Mucosa of stomach (tissue), 1 donor: ENCODE data around the gene DIAPH2.

ENCODE experiments used
- H3K27me3 ChIP-seq: one replicate; pipeline ENCODE4 v1.7.0; 2013; ENCODE audit warnings: mild to moderate bottlenecking, low read length; ENCODE audit not compliant: control insufficient read depth, insufficient read depth
- H3K36me3 ChIP-seq: one replicate; pipeline ENCODE4 v1.7.0; 2013; ENCODE audit warnings: low read length; ENCODE audit not compliant: control insufficient read depth, insufficient read depth
- H3K4me1 ChIP-seq: one replicate; pipeline ENCODE4 v1.7.0; 2013; ENCODE audit warnings: mild to moderate bottlenecking, low read length; ENCODE audit not compliant: control insufficient read depth, insufficient read depth
- H3K4me3 ChIP-seq: one replicate; pipeline ENCODE4 v1.7.0; 2013; ENCODE audit warnings: low read length
- H3K9ac ChIP-seq: one replicate; pipeline ENCODE4 v1.7.0; 2013; ENCODE audit warnings: mild to moderate bottlenecking, low read length, moderate library complexity
- H3K9me3 ChIP-seq: one replicate; pipeline ENCODE4 v1.7.0; 2013; ENCODE audit warnings: mild to moderate bottlenecking, low read length, moderate library complexity; ENCODE audit not compliant: control insufficient read depth
- donor health status: Pancreatic carcinoma.

DIAPH2 gene

GRCh38 chrX:97096385-97096784, 411.7 kb downstream of the DIAPH2 start:
- Histone ChIP-seq H3K4me3 (no peak overlapping the region), H3K9ac (no peak overlapping the region), H3K27me3 (no peaks in the 10 kb centered on the region), H3K4me1 (no peaks in the 10 kb centered on the region), H3K36me3 (no peaks in the 10 kb centered on the region), H3K9me3 (no peaks in the 10 kb centered on the region)

DNA sequence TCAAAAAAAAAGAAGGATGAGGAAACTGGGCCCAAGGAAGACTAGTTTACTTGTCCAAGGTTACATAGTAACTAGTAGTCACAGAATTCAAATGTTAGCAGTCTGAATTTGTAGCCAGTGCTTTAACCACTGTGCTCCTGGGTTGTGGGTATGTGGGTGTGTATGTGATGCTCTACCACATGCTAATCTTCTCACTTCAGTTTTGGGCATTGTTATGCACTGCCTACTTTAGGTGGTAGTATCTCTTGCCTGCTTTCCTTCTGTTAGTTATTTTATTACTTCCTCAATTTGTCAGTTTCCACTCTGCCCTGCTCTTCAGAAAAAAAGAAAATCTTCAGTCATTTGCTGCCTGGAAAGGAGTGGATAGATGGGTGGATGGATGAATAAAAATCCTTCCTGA, 418.3 kb downstream of the DIAPH2 start:
- no peaks in the 10 kb centered on the region for H3K36me3 ChIP-seq
- H3K4me3 ChIP-seq = no peak overlapping the region
- no peaks in the 10 kb centered on the region for H3K9me3 ChIP-seq
- H3K27me3 ChIP-seq = no peaks in the 10 kb centered on the region
- no peak overlapping the region for H3K9ac ChIP-seq
- H3K4me1 ChIP-seq = no peaks in the 10 kb centered on the region

DNA sequence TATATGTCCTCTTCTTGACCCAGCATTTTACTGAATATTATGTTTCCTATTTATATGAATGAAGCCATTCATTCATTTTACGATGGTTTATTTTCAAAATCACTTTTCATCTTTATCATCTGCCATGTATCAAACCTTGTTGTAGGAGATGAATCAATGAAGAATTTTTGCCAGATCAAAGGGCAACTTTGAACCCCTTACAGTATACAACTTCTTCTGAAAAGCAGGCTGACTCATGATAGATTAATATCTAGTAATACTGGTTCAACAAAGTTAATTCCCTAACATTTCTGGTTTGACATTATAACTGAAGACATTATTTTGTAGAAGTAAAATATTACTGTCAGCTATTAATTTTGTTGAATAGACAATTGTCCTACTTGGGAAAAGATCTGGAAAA, 425.1 kb downstream of the DIAPH2 start:
- H3K36me3 ChIP-seq = no peaks in the 10 kb centered on the region
- no peak overlapping the region for H3K9ac ChIP-seq
- H3K27me3 ChIP-seq = no peaks in the 10 kb centered on the region
- H3K4me3 ChIP-seq = no peak overlapping the region
- H3K4me1 ChIP-seq = no peaks in the 10 kb centered on the region
- H3K9me3 ChIP-seq = no peaks in the 10 kb centered on the region

DNA sequence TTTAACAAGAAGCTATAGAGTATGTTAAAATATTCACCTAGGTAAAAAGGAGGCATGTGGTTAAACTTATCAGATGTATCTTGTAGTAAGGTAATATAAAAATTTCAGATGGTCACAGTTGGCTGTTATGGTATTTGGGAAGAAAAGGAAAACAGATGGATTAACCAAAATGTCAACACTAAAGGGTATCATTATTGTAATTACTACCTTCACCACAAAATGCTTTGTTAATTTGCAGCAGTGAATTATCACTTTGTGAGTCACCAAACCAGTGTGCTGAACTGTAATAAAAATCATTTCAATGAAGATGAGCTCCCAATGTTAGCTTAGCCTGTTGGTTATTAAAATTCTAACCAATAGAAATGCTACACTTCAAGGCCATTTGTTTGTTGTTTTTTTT, 432.9 kb downstream of the DIAPH2 start:
- H3K9ac ChIP-seq = no peak overlapping the region
- no peak overlapping the region for H3K4me3 ChIP-seq
- no peaks in the 10 kb centered on the region for H3K9me3 ChIP-seq
- H3K27me3 ChIP-seq = no peaks in the 10 kb centered on the region
- H3K36me3 ChIP-seq = no peaks in the 10 kb centered on the region
- no peaks in the 10 kb centered on the region for H3K4me1 ChIP-seq

DNA sequence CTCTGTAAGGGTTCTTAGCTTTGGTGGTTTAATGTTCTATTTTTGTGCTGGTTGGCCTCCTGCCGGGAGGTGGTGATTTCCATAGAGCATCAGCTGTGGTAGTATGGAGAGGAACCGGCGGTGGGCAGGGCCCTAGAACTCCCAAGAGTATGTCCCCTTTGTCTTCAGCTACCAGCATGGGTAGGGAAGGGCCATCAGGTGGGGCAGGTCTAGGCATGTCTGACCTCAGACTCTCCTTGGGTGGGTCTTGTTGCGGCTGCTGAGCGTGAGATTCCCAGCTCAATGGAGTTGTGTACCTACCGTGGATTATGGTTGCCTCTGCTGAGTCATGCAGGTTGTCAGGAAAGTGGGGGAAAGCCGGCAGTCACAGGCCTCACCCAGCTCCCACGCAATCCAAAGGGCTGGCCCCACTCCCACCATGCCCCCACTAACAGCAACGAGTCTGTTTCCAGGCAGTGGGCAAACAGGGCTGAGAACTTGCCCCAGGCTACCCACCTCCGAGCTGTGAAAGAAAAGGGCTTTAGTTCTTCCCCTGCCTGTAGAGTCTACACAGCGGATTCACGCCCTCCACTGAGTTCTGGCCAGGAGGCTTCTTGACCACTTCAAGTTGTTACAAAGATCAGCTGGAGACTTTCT, 434.9 kb downstream of the DIAPH2 start:
- Histone ChIP-seq H3K4me3 (no peak overlapping the region), H3K4me1 (no peaks in the 10 kb centered on the region)

GRCh38 chrX:97123001-97123400, 438.4 kb downstream of the DIAPH2 start:
- H3K27me3 ChIP-seq = no peaks in the 10 kb centered on the region
- no peak overlapping the region for H3K9ac ChIP-seq

More for the DNA sequence above, 434.9 kb downstream of the DIAPH2 start:
- H3K27me3 ChIP-seq = no peaks in the 10 kb centered on the region
- no peaks in the 10 kb centered on the region for H3K36me3 ChIP-seq
- no peak overlapping the region for H3K9ac ChIP-seq
- no peaks in the 10 kb centered on the region for H3K9me3 ChIP-seq

GRCh38 chrX:97126020-97126419, 441.4 kb downstream of the DIAPH2 start:
- Histone ChIP-seq H3K36me3 (no peaks in the 10 kb centered on the region), H3K4me1 (no peaks in the 10 kb centered on the region), H3K9me3 (no peaks in the 10 kb centered on the region), H3K27me3 (no peaks in the 10 kb centered on the region), H3K4me3 (no peak overlapping the region), H3K9ac (no peak overlapping the region)

More at GRCh38 chrX:97123001-97123400, 438.4 kb downstream of the DIAPH2 start:
- Histone ChIP-seq H3K4me3 (no peak overlapping the region), H3K9me3 (no peaks in the 10 kb centered on the region), H3K36me3 (no peaks in the 10 kb centered on the region), H3K4me1 (no peaks in the 10 kb centered on the region)

DNA sequence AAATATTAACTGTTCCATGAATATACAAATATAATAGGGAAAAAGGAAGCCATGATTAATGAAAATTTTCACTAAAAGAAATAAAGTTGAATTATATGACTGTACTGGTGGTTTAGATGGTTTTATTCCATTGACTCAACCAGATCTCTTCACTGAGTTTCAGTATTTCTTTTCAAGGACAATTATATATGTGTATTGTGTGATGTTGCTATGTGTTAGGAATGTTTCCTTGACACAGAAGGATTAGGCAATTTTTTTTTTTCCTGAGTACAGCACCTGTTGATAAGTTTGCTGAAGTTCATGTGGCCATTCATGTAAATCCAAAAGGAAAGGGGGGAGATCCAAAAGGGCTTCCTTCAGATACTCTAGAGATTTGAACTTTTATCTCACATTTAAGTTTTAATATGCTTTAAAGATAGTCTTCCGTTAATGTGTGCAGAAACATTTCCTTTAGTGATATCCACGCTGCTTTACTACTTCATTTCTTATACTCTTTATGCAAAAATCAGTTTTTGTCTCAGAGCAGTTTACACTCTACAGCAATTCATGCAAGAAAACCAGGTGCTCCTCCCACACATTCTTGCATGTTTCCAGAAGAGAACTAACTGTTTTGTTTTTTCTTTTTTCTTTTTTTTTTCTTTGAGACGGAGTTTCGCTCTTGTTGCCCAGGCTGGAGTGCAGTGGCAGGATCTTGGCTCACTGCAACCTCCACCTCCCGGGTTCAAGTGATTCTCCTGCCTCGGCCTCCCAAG, 448.2 kb downstream of the DIAPH2 start:
- Histone ChIP-seq H3K4me3 (no peak overlapping the region), H3K9ac (no peak overlapping the region), H3K4me1 (no peaks in the 10 kb centered on the region), H3K9me3 (no peaks in the 10 kb centered on the region), H3K36me3 (no peaks in the 10 kb centered on the region), H3K27me3 (no peaks in the 10 kb centered on the region)

GRCh38 chrX:97145934-97146333, 461.3 kb downstream of the DIAPH2 start:
- no peaks in the 10 kb centered on the region for H3K9me3 ChIP-seq
- H3K9ac ChIP-seq = no peak overlapping the region
- H3K4me1 ChIP-seq = no peaks in the 10 kb centered on the region
- no peaks in the 10 kb centered on the region for H3K27me3 ChIP-seq
- H3K36me3 ChIP-seq = no peaks in the 10 kb centered on the region
- no peak overlapping the region for H3K4me3 ChIP-seq

- Histone ChIP-seq H3K27me3 (no peaks in the 10 kb centered on the region), H3K36me3 (no peaks in the 10 kb centered on the region), H3K4me3 (no peak overlapping the region)
These were observed 471.2 kb downstream of the DIAPH2 start for GRCh38 chrX:97155816-97156215.

GRCh38 chrX:97158269-97158668, 473.6 kb downstream of the DIAPH2 start:
- H3K4me1 ChIP-seq = no peaks in the 10 kb centered on the region
- no peak overlapping the region for H3K9ac ChIP-seq
- H3K36me3 ChIP-seq = no peaks in the 10 kb centered on the region
- no peaks in the 10 kb centered on the region for H3K27me3 ChIP-seq
- no peak overlapping the region for H3K4me3 ChIP-seq
- no peaks in the 10 kb centered on the region for H3K9me3 ChIP-seq

More at GRCh38 chrX:97155816-97156215, 471.2 kb downstream of the DIAPH2 start:
- Histone ChIP-seq H3K4me1 (no peaks in the 10 kb centered on the region), H3K9me3 (no peaks in the 10 kb centered on the region), H3K9ac (no peak overlapping the region)

- Histone ChIP-seq H3K4me3 (no peak overlapping the region), H3K9ac (no peak overlapping the region), H3K4me1 (no peaks in the 10 kb centered on the region), H3K36me3 (no peaks in the 10 kb centered on the region), H3K27me3 (no peaks in the 10 kb centered on the region), H3K9me3 (no peaks in the 10 kb centered on the region)
These were observed 475.5 kb downstream of the DIAPH2 start for GRCh38 chrX:97159916-97160800.
